Activated CD4-positive, alpha-beta T cell treated with anti-CD3 and anti-CD28 coated beads, Interleukin-2, amount 50 U/mL, for 24 hours (primary cell): Measurements from ENCODE around the gene MKRN2.
"Not testable (repeated sequence)": the region's sequence is repeated elsewhere in the genome, so short reads cannot be mapped to it uniquely, and the experiment has no call there.

Experiments used
- DNase-seq, 2 donors: peaks; one replicate each; pipeline ENCODE4 v3.0.0-alpha.2; 2020; ENCODE audit warnings: low read depth in 1 of 2, low spot score in 1 of 2

The MKRN2 gene

GRCh38 chr3:12586403-12586802, 29.5 kb downstream of the MKRN2 start:
- no peak for DNase-seq

DNA sequence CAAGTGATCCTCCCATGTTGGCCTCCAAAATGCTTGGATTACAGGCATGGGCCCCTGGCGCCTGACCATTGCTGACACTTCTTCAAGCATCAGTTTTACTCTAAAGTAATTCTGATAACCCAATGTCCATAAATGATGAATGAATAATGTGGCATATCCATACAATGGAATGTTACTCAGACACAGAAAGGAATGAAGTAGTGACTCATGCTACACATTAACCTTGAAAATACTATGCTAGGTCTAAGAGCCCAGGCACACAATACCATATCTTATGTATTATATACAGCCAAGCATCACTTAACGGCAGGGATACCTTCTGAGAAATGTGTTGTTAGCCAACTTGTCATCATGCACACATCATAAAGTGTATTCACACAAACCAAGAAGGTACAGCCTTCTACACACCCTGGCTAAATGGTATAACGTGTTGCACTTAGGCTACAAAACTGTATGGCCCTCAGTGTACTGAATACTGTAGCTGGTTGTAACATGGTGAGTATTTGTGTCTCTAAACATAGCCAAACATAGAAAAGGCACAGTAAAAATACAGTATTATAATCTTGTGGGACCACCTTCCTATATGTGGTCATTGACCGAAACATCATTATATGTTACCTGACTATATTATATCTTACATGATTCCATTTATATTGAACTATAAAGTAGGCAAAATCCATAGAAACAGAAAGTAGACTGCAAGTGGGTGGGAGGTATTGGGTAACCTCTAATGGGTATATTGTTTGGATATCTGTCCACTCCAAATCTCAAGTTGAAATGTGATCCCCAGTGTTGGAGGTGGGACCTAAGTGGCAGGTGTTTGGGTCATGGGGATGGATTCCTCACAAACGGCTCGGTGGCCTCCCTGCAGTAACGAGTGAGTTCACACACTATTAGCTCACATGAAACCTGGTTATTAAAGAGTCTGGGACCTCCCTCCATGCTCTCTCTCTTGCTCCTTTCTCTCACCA, 31.4 kb downstream of the MKRN2 start:
- no peak for DNase-seq

DNA sequence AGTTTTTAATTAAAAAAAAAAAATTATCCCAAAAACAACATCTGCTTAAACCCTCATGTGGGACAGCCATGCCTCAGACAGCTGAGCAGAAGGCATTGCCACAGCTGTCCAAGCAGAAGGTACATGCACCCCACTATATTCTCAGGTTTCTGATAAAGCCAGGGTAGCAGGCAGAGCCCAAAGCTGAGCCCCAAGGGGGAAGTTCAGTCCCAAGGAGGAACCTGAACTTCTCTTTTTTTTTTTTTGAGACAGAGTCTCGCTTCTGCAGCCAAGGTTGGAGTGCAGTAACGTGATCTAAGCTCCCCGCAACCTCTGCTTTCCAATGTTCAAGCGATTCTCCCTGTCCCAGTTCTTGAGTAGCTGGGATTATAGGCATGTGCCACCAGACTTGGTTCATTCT, 33.2 kb downstream of the MKRN2 start:
- no peak for DNase-seq

GRCh38 chr3:12591456-12591855, 34.6 kb downstream of the MKRN2 start:
- DNase-seq, result no peak

- no peak for DNase-seq
These were observed 35.3 kb downstream of the MKRN2 start for GRCh38 chr3:12591997-12592715.

- no peak for DNase-seq
These were observed 36.6 kb downstream of the MKRN2 start for GRCh38 chr3:12593473-12593872.

DNA sequence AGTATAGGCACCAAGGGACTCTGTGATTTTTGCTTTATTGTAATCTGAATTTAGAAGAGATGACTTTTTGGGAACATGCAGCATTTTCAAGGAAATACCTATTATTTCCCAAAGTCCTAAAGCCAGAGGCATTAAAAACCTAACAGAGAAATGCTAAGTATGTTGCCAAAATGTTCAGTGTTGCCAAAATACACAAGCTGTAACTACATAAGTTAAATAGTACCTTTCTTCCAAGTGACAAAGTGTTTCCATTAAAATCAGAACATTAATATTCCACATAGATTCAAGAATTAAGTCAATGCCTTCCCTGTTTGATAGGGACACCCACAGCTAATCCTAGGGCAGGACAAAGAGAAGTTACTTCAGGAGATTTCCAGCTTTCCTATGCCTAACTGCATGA, 42.0 kb downstream of the MKRN2 start:
- DNase-seq, result no peak

DNA sequence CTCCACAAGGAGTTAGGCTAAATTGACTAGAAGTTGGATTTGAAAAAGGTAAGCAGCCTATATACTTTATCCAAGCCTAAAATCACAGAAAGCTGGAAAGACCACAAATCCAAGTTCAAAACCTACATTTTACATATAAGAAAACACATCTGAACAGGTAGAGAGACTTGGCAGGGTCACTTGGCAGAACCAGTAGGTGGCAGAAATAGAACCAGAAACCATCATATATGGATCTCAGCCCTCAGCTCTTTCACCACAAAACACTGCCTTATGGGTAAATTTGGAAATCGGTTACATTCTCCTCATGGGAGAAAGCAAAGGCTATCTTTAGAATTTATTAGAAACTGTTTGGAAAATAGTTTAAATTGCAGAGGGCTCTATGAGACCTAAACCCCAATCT, 44.2 kb downstream of the MKRN2 start:
- DNase-seq, result no peak

DNA sequence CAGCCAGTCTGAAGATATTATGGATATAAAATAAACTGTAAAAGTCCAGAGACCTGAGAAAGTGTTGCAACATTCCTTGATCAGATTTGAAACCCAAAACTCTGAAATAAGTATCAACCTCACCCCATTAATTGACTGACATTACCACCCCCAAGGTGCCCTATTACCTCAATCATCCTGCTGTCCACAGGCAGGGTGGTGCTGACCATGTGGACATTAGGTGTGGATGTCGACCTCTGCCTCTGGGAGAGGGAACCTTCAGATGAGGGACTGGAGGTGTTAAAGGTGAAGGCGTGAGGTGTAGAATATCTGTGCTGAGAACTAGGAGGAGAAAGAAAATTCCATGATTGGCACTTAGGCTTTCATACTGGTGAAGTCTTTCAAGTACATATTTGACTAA, 47.1 kb downstream of the MKRN2 start:
- DNase-seq, result no peak

DNA sequence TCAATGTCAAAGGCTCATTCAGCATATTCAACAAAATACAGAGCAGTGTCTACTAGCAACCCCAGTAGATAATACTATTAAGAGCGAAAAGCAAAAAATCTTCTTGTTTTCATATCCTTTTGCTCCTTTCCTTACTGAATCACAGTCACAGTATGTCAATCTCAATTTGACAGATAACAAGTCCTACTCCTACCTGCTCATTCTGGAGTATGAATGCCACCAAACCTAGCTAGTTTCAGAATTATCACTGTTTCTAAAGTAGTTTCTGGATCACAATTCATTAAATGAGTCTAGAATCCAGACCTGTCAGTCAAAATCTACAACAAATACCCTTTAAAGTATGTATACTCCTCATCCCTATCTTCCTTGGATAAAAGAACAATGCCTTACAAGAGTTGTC, 51.5 kb downstream of the MKRN2 start:
- DNase-seq, result no peak

- DNase-seq, result no peak
These were observed 54.2 kb downstream of the MKRN2 start for GRCh38 chr3:12611117-12611516.

DNA sequence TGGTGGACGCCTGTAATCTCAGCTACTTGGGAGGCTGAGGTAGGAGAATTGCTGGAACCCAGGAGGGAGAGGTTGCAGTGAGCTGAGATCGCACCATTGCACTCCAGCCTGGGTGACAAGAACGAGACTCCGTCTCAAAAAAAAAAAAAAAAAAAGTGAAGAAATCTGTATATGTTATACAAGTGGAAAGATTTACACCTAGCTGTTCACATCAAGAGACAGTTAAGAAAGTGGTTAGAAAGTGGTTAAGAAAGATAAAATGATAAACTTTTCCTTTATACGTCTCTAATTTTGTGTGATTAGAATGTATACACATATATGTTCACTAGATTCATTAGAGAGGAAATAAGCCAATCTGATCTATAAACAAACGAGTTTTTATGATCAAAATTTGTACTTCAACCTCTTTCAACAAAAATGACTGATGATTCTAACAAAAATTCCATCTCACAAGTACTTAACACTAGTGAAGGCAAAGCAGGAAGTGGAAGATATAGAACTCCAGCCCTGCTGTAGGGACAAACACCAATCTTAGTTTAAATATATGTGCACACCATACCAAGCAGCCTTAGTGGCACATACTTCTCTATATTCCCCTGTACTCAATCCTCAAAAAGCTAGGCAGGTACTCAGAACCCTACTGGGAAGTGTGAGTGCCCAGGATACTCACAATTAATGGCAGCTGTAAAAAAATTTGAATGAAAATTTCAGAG, 55.8 kb downstream of the MKRN2 start:
- no peak for DNase-seq

- no peak for DNase-seq
These were observed 56.4 kb downstream of the MKRN2 start for GRCh38 chr3:12613250-12613649.

DNA sequence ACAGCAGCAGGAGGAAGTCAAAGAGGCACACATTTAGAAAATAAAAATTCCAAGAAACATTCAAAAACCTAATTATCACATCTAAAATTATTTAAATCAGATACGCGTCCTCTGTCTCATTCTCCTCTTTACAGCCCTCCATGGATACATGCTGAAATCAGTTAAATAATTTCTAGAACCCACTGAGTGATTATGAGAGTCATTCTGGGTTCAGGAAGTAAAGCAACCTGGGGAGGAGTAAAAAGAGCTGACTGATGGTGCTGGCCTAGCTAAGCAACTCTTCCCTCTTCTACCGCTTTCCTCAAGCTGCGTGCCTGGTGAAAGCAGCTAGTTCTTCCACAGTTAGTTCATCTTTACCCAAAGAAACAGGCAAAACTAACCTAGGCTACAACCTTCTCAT, 58.4 kb downstream of the MKRN2 start:
- no peak for DNase-seq

- DNase-seq, result no peak
These were observed 61.5 kb downstream of the MKRN2 start for GRCh38 chr3:12618426-12618825.

GRCh38 chr3:12620305-12620704, 63.4 kb downstream of the MKRN2 start:
- no peak for DNase-seq

DNA sequence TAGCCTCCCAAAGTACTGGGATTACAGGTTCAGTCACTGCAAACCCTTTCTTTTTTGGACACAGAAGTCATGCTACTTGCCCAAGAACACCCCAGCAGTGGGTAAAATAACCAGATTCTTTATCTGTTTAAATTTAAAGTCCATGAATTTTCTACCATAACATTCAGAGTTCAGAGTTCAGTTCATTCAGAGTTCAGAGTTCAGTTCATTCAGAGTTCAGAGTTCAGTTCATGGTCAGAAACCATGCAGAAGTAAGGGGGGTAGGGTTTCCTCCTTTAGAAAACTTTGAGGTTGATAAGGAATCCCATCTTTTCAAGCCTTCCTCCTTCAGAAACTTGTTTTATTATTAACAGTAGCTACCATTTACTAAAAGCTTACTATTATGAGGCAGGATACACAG, 63.8 kb downstream of the MKRN2 start:
- no peak for DNase-seq

DNA sequence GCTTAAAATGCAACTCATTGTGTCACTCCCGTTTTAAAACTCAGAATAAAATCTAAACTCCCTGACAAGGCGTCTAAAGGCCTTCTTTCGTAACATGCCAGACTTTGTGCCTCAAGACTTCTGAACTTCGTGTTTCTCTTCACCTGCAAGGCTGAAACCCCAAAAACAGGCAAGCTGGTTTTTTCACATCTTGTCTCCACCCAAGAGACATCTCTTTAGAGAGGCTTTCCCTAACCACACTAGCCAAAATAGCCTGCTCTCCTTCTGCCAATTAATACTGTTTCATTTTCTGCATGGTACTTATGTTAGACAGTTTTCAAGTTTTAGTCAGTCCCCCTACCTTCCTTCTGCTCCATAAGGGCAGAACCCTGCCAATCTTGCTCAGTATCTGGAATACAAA, 65.4 kb downstream of the MKRN2 start:
- DNase-seq, result no peak

- DNase-seq, result no peak
These were observed 67.2 kb downstream of the MKRN2 start for GRCh38 chr3:12624056-12624455.

DNA sequence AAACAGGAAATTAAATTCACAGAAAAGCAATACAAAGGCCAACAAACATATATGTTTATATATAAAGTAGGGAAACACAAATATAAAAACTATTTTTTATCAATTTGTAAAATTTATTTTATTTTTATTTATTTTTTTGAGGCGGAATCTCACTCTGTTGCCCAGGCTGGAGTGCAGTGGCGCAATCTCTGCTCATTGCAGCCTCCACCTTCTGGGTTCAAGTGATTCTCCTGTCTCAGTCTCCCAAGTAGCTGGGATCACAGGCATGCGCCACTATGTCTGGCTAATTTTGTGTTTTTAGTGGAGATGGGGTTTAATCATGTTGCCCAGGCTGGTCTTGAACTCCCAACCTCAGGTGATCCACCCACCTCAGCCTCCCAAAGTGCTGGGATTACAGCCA, 68.1 kb downstream of the MKRN2 start:
- not testable (repeated sequence) for DNase-seq

DNA sequence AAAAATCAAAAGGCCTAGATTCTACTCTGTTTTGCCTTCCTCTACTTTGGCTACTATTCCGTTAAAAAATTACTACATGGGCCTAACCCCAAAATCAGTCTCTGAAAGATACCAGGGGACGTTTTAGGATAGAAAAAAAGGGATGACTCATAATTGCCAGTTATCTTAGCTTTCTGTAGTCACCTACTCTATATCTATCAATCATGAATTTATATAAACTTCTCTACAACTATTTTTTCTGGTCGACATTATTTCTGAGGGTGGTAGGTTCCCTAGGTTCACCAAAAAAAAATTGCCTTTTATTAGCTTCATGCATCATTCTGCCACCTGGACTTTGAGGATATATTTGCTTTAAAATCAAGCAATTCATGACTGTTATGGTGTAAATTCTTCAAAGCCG, 70.5 kb downstream of the MKRN2 start:
- no peak for DNase-seq

GRCh38 chr3:12628813-12629212, 71.9 kb downstream of the MKRN2 start:
- no peak for DNase-seq
